Measurements from ENCODE around the gene L2HGDH.

L2HGDH gene

DNA sequence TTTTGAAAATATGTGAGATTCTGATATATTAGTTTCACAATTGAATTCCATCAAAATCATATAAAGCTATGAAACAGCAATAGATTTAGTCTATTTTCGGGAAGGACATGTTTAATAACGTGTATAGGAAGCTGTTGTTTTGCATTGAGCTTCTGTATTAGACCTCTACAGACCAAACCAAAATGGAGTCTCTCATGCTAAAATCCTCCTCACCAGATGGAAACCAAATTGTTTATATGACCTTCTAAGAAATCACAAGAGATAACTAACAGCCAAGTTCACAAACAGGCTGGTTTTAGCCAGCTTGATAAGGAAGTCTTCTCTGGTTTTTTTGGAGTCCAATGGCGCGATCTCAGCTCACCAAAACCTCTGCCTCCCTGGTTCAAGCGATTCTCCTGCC, 23.9 kb downstream of the L2HGDH start:
- no peak for DNase-seq (ENCODE audit: low read depth in 2 of 2)

- DNase-seq (ENCODE audit: low read depth in 2 of 2) = no peak
Observed at GRCh38 chr14:50285861-50286260, 26.2 kb downstream of the L2HGDH start.

- no peak for DNase-seq (ENCODE audit: low read depth in 2 of 2)
Observed at GRCh38 chr14:50272498-50272897, 39.5 kb downstream of the L2HGDH start.

GRCh38 chr14:50270932-50271331, 41.1 kb downstream of the L2HGDH start:
- DNase-seq (ENCODE audit: low read depth in 2 of 2) = no peak

- no peak for DNase-seq (ENCODE audit: low read depth in 2 of 2)
Observed at GRCh38 chr14:50265029-50265428, 47.0 kb downstream of the L2HGDH start.

- no peak for DNase-seq (ENCODE audit: low read depth in 2 of 2)
Observed at GRCh38 chr14:50263321-50263720, 48.7 kb downstream of the L2HGDH start.

- no peak for DNase-seq (ENCODE audit: low read depth in 2 of 2)
Observed at GRCh38 chr14:50262865-50263264, 49.2 kb downstream of the L2HGDH start.

DNA sequence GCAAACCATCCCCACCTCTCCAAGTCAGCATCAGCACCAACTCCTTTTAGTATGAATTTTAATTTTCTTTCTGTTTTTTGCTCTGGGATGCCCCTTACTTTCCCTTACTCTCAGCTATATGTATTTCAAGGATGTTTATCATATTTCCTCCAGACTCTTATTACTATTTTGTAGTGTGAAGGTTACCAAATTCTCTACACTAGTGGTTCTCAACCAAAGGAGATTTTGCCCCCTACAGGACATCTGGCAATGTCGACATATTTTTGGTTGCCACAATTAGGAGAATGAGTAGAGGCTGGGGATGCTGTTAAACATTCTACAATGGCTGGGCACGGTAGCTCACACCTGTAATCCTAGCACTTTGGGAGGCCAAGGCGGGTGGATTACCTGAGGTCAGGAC, 51.5 kb downstream of the L2HGDH start:
- DNase-seq (ENCODE audit: low read depth in 2 of 2) = peak; percentile 13 to 20

- DNase-seq (ENCODE audit: low read depth in 2 of 2) = no peak
Observed at GRCh38 chr14:50260072-50260471, 52.0 kb downstream of the L2HGDH start.

GRCh38 chr14:50257732-50258131, 54.3 kb downstream of the L2HGDH start:
- no peak for DNase-seq (ENCODE audit: low read depth in 2 of 2)

DNA sequence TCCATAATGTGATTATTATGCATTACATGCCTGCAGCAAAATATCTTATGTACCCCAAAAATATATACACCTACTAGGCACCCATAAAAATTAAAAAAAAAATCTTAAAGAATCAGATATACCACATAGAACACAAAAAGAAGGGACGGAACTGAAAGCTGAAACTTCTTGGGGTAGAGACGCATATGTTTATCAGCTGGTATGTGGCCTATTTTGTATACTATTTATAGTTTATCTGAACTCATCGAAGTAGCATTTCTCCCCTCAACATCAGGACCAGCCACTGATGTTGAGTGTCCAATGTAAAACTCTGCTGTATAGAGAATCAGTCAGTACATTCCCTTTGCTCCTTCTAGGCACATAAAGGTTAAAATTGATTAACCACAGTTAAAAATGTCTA, 57.8 kb downstream of the L2HGDH start:
- DNase-seq (ENCODE audit: low read depth in 2 of 2) = no peak

- DNase-seq (ENCODE audit: low read depth in 2 of 2) = no peak
Observed at GRCh38 chr14:50249136-50249775, 62.8 kb downstream of the L2HGDH start.

- no peak for DNase-seq (ENCODE audit: low read depth in 2 of 2)
Observed at GRCh38 chr14:50247245-50247644, 64.8 kb downstream of the L2HGDH start.

GRCh38 chr14:50242566-50243310, 69.3 kb downstream of the L2HGDH start:
- no peak for DNase-seq (ENCODE audit: low read depth in 2 of 2)

- DNase-seq (ENCODE audit: low read depth in 2 of 2) = no peak
Observed at GRCh38 chr14:50242096-50242495, 69.9 kb downstream of the L2HGDH start.

GRCh38 chr14:50237427-50237826, 74.6 kb downstream of the L2HGDH start:
- no peak for DNase-seq (ENCODE audit: low read depth in 2 of 2)

DNA sequence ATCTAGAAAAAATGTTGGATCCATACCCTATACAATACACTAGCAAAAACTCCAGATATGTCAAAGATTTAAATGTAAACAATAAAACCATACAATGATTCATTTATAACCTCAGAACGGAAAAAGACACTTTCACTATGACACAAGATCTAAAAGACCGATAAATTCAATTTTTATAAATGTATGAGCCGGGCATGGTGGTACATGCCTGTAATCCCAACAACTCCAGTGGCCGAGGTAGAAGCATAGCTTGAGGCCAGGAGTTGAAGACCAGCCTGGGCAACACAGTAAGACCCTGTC, 78.1 kb downstream of the L2HGDH start:
- DNase-seq (ENCODE audit: low read depth in 2 of 2) = no peak

DNA sequence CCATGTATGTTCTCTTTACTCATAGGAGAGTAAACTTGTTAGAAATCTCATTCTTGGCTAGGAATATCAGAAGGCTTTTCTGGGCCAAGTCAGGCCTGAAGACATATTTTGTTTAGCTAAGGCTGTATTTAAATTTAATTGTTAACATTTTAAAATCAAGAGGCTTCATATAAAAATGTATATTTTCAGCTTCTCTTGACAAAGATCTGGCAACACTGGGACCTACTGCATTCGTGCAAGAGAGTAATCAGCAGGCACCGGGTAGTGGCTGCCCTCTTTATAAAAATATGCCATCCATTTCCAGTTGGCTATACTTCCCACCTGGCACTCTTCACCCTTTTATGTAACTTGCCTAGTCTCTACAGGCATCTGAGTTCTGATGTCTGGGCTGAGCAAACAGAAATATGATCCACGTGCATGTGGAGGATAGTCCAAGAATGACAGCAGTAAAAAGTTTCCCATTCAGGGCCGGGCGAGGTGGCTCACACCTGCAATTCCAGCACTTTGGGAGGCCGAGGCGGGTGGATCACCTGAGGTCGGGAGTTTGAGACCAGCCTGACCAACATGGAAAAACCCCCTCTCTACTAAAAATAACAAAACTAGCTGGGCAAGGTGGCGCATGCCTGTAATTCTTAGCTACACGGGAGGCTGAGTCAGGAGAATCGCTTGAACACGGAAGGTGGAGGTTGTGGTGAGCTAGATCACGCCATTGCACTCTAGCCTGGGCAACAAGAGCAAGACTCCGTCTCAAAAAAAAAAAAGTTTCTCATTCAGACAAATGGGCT, 78.7 kb downstream of the L2HGDH start:
- DNase-seq (ENCODE audit: low read depth in 2 of 2) = no peak

GRCh38 chr14:50232276-50232642, 79.8 kb downstream of the L2HGDH start:
- DNase-seq (ENCODE audit: low read depth in 2 of 2) = no peak

DNA sequence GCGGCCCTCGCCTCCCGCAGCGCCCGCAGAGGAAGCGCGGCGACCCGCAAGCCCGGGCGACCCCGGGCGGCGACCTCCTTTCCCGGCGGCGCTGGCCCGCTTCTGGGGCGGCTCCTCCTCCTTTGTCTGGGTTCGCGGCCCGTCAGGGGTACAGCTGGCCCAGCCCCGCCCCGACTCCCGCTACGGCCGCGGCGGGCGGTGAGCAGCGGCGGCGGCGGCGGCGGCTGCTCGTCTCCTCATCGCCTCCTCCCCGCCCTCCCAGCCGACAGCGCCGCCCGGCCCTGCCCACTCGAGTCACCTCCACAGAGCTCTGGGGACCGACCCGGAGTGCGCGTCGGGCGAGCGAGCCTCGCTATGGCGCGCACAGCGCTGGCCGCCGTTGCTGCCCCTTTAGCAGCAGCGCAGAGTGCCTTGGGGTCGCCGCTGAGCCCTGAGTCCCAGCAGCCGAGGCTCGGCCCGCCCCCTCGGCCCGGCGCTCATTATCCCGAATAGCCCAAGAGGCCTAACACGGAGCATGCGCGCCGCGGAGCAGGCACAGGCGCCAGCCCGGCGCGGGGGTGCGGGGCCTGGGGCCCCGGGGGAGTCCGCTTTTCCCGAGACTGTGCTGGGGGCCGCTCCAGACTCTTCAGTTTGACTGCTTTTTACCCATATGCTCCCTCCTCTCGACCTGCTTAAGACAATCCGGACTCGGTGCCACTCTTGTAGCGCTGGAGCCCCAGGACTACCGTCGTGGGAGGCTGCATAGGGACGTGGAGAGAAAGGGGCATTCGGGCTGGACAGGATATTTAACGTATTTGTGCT, 80.4 kb downstream of the L2HGDH start, which contains the start of gene SOS2:
SOS2 (minus strand) TSS at position 104 of the 801 bp plus-strand sequence. CDS start 295 bp downstream, outside the sequence.
- DNase-seq (ENCODE audit: low read depth in 2 of 2) = peak; percentile 68 to 69

- DNase-seq (ENCODE audit: low read depth in 2 of 2) = peak in 1 of 2 experiments; percentile 28
Observed at GRCh38 chr14:50230701-50231474, 81.1 kb downstream of the L2HGDH start.
